ENCODE measurements around the gene ERN2. TPM values are rescaled to one million over a fixed set of nuclear protein-coding genes. Genes with fewer than 3 reads are reported as not detected.

Gene ERN2
- total and polyA plus RNA-seq, 9 of the 15 experiments (the other 6 are each of a cell fraction or from before 2014, with no cell fraction given): 0.07 to 1.5 (median 0.51) TPM; not detected in 3

- TF ChIP-seq, protein P1, sequence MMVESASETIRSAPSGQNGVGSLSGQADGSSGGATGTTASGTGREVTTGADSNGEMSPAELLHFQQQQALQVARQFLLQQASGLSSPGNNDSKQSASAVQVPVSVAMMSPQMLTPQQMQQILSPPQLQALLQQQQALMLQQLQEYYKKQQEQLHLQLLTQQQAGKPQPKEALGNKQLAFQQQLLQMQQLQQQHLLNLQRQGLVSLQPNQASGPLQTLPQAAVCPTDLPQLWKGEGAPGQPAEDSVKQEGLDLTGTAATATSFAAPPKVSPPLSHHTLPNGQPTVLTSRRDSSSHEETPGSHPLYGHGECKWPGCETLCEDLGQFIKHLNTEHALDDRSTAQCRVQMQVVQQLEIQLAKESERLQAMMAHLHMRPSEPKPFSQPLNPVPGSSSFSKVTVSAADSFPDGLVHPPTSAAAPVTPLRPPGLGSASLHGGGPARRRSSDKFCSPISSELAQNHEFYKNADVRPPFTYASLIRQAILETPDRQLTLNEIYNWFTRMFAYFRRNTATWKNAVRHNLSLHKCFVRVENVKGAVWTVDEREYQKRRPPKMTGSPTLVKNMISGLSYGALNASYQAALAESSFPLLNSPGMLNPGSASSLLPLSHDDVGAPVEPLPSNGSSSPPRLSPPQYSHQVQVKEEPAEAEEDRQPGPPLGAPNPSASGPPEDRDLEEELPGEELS (CRISPR knock-in tag; IDR thresholded peaks at IDR 0.05; ENCODE audit: borderline replicate concordance): peak; percentile 60; the same call in 1 of the 2 replicates
- no peak for TF ChIP-seq NFE2L1 (tag; IDR thresholded peaks at IDR 0.05; ENCODE audit: borderline replicate concordance, low read depth)
- 0 out of 2 replicates have a peak, but pooled peaks have one; percentile 19 for TF ChIP-seq PML (IDR thresholded peaks at IDR 0.05; ENCODE audit: low read length)
- peak; percentile 37 for TF ChIP-seq POLR2H (tag; IDR thresholded peaks at IDR 0.05; ENCODE audit: low read depth)
- TF ChIP-seq ATF6 (CRISPR knock-in tag; IDR thresholded peaks at IDR 0.05): 0 out of 2 replicates have a peak, but pooled peaks have one; percentile 66
- TF ChIP-seq ZNF174 (CRISPR knock-in tag; IDR thresholded peaks at IDR 0.05): no peak
- peak; percentile 37; the same call in 1 of the 2 replicates for TF ChIP-seq RNF2 (IDR thresholded peaks at IDR 0.05)
- no peak for TF ChIP-seq ILK (tag; IDR thresholded peaks at IDR 0.05; ENCODE audit: borderline replicate concordance, low read depth)
- TF ChIP-seq POLR2G (IDR thresholded peaks at IDR 0.05; ENCODE audit: low read depth, low read length): peak; percentile 97
- TF ChIP-seq ETV6 (IDR thresholded peaks at IDR 0.05; ENCODE audit: borderline replicate concordance in 1 of 2, low read depth in 2 of 2, low read length in 1 of 2): no peak
- 0 out of 2 replicates have a peak, but pooled peaks have one; percentile 11 for TF ChIP-seq ETV6 (CRISPR knock-in tag; IDR thresholded peaks at IDR 0.05; ENCODE audit: borderline replicate concordance)
- no peak for TF ChIP-seq ZNF436 (CRISPR knock-in tag; IDR thresholded peaks at IDR 0.05)
- peak; percentile 50 for TF ChIP-seq POLR2B (IDR thresholded peaks at IDR 0.05; ENCODE audit: low read depth, partially characterized antibody)
- TF ChIP-seq TAF1 (IDR thresholded peaks at IDR 0.05; ENCODE audit: control insufficient read depth, extremely low read depth, insufficient read depth, low read length, severe bottlenecking): peak; percentile 47
- TF ChIP-seq MYNN (IDR thresholded peaks at IDR 0.05): no peak
- TF ChIP-seq MYNN (CRISPR knock-in tag; IDR thresholded peaks at IDR 0.05): no peak
- no peak for TF ChIP-seq HSF4 (CRISPR knock-in tag; IDR thresholded peaks at IDR 0.05; ENCODE audit: borderline replicate concordance)
- no peak for TF ChIP-seq ZNF785 (CRISPR knock-in tag; IDR thresholded peaks at IDR 0.05)
- TF ChIP-seq, protein P2, sequence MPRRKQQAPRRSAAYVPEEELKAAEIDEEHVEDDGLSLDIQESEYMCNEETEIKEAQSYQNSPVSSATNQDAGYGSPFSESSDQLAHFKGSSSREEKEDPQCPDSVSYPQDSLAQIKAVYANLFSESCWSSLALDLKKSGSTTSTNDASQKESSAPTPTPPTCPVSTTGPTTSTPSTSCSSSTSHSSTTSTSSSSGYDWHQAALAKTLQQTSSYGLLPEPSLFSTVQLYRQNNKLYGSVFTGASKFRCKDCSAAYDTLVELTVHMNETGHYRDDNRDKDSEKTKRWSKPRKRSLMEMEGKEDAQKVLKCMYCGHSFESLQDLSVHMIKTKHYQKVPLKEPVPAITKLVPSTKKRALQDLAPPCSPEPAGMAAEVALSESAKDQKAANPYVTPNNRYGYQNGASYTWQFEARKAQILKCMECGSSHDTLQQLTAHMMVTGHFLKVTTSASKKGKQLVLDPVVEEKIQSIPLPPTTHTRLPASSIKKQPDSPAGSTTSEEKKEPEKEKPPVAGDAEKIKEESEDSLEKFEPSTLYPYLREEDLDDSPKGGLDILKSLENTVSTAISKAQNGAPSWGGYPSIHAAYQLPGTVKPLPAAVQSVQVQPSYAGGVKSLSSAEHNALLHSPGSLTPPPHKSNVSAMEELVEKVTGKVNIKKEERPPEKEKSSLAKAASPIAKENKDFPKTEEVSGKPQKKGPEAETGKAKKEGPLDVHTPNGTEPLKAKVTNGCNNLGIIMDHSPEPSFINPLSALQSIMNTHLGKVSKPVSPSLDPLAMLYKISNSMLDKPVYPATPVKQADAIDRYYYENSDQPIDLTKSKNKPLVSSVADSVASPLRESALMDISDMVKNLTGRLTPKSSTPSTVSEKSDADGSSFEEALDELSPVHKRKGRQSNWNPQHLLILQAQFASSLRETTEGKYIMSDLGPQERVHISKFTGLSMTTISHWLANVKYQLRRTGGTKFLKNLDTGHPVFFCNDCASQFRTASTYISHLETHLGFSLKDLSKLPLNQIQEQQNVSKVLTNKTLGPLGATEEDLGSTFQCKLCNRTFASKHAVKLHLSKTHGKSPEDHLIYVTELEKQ (CRISPR knock-in tag; IDR thresholded peaks at IDR 0.05): no peak
- no peak for TF ChIP-seq ZNF124 (CRISPR knock-in tag; IDR thresholded peaks at IDR 0.05)
- no peak for TF ChIP-seq MAFG (tag; conservative IDR thresholded peaks at IDR 0.05)
These were observed 34.4 kb downstream of the ERN2 start, which contains the start of gene PLK1 (continued) for GRCh38 chr16:23678430-23679273.
